Endothelial cell (in vitro differentiated cells): ENCODE measurements around the gene CFAP46. TPM values are rescaled to one million over a fixed set of nuclear protein-coding genes. Genes with fewer than 3 reads are reported as not detected.

ENCODE experiments used
- DNase-seq: peaks from one replicate; pipeline ENCODE4 v3.0.0; 2021; ENCODE audit warnings: low spot score
- H3K27ac Mint-ChIP-seq: one replicate; pipeline ENCODE4 v1.8.0; 2021; ENCODE audit warnings: mixed read lengths, inconsistent platforms; ENCODE audit not compliant: unreplicated experiment
- H3K27me3 Mint-ChIP-seq: one replicate; pipeline ENCODE4 v1.8.0; 2021; ENCODE audit warnings: mild to moderate bottlenecking, moderate library complexity, mixed read lengths, inconsistent platforms; ENCODE audit not compliant: unreplicated experiment
- H3K36me3 Mint-ChIP-seq: one replicate; pipeline ENCODE4 v1.8.0; 2021; ENCODE audit warnings: mild to moderate bottlenecking, low read depth, mixed read lengths, inconsistent platforms; ENCODE audit not compliant: unreplicated experiment
- H3K4me1 Mint-ChIP-seq: one replicate; pipeline ENCODE4 v1.8.0; 2021; ENCODE audit warnings: mild to moderate bottlenecking, mixed read lengths, inconsistent platforms; ENCODE audit not compliant: unreplicated experiment
- H3K4me3 Mint-ChIP-seq: one replicate; pipeline ENCODE4 v1.8.0; 2021; ENCODE audit warnings: mild to moderate bottlenecking, mixed read lengths, inconsistent platforms; ENCODE audit not compliant: unreplicated experiment
- H3K9me3 Mint-ChIP-seq: one replicate; pipeline ENCODE4 v1.8.0; 2021; ENCODE audit warnings: mixed read lengths, inconsistent platforms; ENCODE audit not compliant: unreplicated experiment
- total RNA-seq: library from RNA; stranded (reverse); fragmentation: NEBNext Ultra II Directional; extraction: Animal tissue kit (Norgen Biotek cat#: 25700); gene quantifications from one replicate; pipeline ENCODE4 v1.2.1, GENCODE V29; 2021; ENCODE audit not compliant: unreplicated experiment
- TF ChIP-seq, protein P1 (sequence below): fragments of 200-600 bp; sonication (generic); IDR thresholded peaks from one replicate; pipeline ENCODE4 v1.5.0; 2021; ENCODE audit warnings: antibody characterized with exemption; ENCODE audit not compliant: unreplicated experiment

CFAP46 gene
- total RNA-seq, 1 donor from 2014 or later: 0.95 TPM

DNA sequence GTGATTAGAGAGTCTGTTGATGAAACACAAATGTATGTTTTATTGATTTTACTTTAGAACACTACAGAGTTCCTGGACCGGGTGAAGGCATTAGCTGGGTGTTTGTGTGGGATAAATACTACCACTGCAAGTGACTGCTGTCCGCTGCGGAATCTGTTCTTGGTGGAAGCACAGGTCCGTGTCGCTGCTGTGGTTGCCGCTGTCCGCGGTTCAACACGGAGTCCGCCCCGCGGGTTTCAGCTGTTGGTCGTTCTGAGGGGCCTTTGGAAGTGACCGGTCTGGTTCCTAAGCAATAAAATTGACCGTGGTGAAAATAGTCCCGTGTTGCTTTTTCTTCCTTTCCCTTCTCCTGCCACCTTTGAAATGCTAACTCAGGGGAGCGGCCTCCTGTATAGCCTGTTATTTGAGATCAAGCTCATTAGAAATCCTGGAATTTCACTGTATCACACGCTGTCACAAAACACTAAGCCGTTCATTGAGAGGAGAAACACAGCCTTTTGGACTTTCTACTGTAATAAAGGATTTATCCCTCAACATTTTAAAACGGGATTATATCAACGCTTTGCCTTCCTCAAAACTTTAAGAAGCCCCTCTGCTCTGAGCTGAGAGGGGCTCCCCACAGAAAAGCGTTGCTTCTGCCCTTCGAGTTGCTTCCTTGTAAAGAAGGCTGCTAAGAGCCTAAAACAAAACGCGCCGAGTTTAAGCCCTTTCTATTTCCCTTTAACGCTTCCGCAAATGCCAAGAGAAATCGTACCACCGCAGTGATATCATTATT lies 159.0 kb downstream of the CFAP46 start:
- no peaks in the 10 kb centered on the region for H3K9me3 Mint-ChIP-seq
- DNase-seq: no peak
- H3K4me1 Mint-ChIP-seq: peaks cover 2% of the 10 kb centered on the region
- peaks cover 25% of the 10 kb centered on the region for H3K36me3 Mint-ChIP-seq
- peaks cover 9% of the 10 kb centered on the region for H3K27me3 Mint-ChIP-seq
- H3K27ac Mint-ChIP-seq: peak overlapping the region; percentile 42
- H3K4me3 Mint-ChIP-seq: no peak overlapping the region
- TF ChIP-seq, protein P1, sequence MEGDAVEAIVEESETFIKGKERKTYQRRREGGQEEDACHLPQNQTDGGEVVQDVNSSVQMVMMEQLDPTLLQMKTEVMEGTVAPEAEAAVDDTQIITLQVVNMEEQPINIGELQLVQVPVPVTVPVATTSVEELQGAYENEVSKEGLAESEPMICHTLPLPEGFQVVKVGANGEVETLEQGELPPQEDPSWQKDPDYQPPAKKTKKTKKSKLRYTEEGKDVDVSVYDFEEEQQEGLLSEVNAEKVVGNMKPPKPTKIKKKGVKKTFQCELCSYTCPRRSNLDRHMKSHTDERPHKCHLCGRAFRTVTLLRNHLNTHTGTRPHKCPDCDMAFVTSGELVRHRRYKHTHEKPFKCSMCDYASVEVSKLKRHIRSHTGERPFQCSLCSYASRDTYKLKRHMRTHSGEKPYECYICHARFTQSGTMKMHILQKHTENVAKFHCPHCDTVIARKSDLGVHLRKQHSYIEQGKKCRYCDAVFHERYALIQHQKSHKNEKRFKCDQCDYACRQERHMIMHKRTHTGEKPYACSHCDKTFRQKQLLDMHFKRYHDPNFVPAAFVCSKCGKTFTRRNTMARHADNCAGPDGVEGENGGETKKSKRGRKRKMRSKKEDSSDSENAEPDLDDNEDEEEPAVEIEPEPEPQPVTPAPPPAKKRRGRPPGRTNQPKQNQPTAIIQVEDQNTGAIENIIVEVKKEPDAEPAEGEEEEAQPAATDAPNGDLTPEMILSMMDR: no peak

DNA sequence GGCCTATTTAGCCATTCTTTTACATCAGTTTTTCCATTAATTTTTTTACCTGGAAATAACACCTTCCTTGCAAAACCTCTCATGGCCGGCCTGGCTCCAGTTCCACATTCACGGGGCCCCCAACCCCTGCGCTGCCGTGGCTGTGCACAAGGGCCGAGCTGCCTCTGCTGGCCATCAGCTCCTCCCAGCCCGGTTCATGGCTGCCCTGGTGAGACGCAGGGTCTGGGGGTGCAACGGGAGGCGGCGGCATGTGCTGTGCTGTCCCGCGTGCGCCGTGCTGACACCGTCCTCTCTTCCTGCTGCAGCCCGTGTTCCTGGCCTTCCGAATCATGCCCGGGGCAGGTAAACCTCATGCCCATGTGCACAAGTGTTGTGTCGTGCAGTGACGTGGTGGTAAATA lies 160.8 kb downstream of the CFAP46 start:
- no peaks in the 10 kb centered on the region for H3K9me3 Mint-ChIP-seq
- peak overlapping the region; percentile 65 for H3K4me3 Mint-ChIP-seq
- peaks cover 25% of the 10 kb centered on the region for H3K36me3 Mint-ChIP-seq
- peaks cover 2% of the 10 kb centered on the region for H3K4me1 Mint-ChIP-seq
- peaks cover 11% of the 10 kb centered on the region for H3K27me3 Mint-ChIP-seq
- DNase-seq: no peak
- TF ChIP-seq, protein P1: no peak
- no peak overlapping the region for H3K27ac Mint-ChIP-seq

DNA sequence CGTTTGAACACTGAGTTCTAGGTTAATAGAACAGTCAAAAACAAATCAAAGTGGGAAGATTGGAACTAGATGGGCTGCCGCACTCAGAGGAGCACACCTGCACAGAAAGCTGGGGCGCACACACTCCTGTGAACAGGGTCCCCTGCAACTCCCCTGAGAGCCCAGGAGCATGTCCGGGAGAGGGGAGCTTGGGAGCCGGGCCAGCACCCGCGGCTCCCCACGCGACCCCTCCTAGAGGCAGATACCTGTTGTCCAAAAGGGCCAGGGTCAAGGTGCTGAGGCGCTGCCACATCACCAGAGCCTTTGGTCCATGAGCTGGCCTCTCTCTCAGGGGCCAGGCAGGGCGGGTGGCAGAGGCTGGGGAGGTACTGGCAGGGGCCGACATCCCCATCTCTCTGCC lies 162.0 kb downstream of the CFAP46 start:
- Mint-ChIP-seq H3K4me1 (peaks cover 2% of the 10 kb centered on the region), H3K9me3 (no peaks in the 10 kb centered on the region), H3K27ac (no peak overlapping the region), H3K4me3 (no peak overlapping the region), H3K27me3 (peaks cover 14% of the 10 kb centered on the region), H3K36me3 (peaks cover 25% of the 10 kb centered on the region)
- TF ChIP-seq, protein P1: no peak
- DNase-seq: no peak

DNA sequence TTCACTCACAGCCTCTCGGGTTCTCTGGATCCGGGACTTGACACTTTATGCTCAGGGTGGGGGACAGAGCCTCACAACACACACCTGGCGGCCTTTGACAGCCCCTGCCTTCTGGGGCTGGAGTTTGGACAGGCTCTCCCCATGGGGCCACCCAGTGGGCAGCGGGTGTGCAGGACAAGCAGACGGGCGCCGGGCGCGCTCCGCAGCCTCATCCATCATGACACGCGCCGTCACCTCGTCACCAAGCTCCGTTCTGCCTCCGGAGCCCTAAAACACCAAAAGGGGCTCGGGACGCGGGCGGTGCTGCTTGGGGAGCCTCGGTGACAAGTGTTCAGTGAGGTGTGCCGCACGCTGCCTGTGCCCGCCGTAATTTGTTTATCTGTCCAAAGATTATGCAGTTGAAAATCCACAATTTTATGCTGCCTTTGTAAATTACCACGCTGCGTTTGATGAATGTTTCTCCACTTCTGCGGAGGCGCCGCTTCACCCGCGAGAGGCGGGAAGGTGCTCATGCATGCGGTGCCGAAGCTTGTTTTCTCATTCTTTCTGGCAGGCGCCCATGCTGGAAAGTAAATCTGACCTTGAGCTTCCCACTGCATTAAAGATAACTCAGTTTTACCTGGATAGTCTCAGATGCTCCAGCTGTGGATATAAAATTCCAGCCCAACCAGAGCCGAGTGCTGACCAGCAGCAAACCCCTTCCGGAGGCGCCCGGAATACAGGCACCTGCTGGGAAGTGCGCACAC lies 162.6 kb downstream of the CFAP46 start:
- peaks cover 14% of the 10 kb centered on the region for H3K27me3 Mint-ChIP-seq
- peaks cover 25% of the 10 kb centered on the region for H3K36me3 Mint-ChIP-seq
- TF ChIP-seq, protein P1: no peak
- no peak overlapping the region for H3K4me3 Mint-ChIP-seq
- no peak overlapping the region for H3K27ac Mint-ChIP-seq
- peaks cover 2% of the 10 kb centered on the region for H3K4me1 Mint-ChIP-seq
- DNase-seq: no peak
- H3K9me3 Mint-ChIP-seq: no peaks in the 10 kb centered on the region

DNA sequence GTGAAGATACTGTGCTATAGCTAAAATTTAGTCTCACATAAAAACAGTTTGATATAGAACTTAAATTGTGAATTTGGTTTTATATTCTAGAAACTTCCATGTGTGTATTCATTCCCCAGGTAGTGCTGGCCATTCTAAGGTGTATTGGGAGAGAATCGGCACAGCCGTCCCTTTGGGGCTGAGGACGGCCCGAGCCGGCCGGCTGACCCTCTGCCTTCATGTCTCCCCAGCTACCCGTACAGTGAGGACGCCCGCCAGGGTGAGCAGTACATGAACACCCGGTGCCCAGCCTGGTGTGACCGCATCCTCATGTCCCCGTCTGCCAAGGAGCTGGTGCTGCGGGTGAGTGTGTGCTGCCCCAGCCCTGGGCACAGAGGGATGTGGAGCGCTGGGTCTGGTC lies 164.9 kb downstream of the CFAP46 start:
- no peak overlapping the region for H3K27ac Mint-ChIP-seq
- peaks cover 12% of the 10 kb centered on the region for H3K36me3 Mint-ChIP-seq
- H3K4me1 Mint-ChIP-seq: no peaks in the 10 kb centered on the region
- DNase-seq: no peak
- no peak overlapping the region for H3K4me3 Mint-ChIP-seq
- H3K9me3 Mint-ChIP-seq: no peaks in the 10 kb centered on the region
- TF ChIP-seq, protein P1: no peak
- H3K27me3 Mint-ChIP-seq: peaks cover 10% of the 10 kb centered on the region
